Measurements from ENCODE around the gene GALNT11. TPM values are rescaled to one million over a fixed set of nuclear protein-coding genes. Genes with fewer than 3 reads are reported as not detected.

The GALNT11 gene
- total RNA-seq, 1 donor from 2014 or later, result 37.1 TPM

DNA sequence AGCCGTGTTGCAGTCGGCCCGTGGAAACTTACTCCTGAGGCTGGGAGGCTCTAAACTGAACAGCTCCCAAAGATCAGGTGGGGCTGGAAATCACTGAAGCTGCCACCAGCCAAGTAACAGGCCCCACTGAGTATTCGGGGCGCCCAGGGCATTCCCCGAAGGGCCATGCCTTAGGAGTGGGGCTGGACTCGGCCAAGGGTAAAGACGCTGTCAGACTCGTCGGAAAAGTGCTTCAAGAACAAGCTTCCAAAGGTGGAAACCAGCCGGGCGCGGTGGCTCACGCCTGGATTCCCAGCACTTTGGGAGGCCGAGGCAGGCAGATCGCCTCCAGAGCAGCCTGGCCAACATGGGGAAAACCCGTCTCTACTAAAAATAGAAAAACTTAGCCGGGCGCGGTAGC is 102.8 kb downstream of the GALNT11 start:
- peaks cover 9% of the 10 kb centered on the region for H3K4me1 Mint-ChIP-seq (ENCODE audit: low read depth)
- no peak overlapping the region for H3K4me3 Mint-ChIP-seq (ENCODE audit: unreplicated experiment)
- H3K27ac Mint-ChIP-seq (ENCODE audit: unreplicated experiment), result no peak overlapping the region
- no peaks in the 10 kb centered on the region for H3K27me3 Mint-ChIP-seq (ENCODE audit: low read depth)
- DNase-seq (ENCODE audit: low spot score), result no peak
- peaks cover 13% of the 10 kb centered on the region for H3K9me3 Mint-ChIP-seq (ENCODE audit: low read depth)
- TF ChIP-seq, protein P1, sequence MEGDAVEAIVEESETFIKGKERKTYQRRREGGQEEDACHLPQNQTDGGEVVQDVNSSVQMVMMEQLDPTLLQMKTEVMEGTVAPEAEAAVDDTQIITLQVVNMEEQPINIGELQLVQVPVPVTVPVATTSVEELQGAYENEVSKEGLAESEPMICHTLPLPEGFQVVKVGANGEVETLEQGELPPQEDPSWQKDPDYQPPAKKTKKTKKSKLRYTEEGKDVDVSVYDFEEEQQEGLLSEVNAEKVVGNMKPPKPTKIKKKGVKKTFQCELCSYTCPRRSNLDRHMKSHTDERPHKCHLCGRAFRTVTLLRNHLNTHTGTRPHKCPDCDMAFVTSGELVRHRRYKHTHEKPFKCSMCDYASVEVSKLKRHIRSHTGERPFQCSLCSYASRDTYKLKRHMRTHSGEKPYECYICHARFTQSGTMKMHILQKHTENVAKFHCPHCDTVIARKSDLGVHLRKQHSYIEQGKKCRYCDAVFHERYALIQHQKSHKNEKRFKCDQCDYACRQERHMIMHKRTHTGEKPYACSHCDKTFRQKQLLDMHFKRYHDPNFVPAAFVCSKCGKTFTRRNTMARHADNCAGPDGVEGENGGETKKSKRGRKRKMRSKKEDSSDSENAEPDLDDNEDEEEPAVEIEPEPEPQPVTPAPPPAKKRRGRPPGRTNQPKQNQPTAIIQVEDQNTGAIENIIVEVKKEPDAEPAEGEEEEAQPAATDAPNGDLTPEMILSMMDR (IDR thresholded peaks at IDR 0.05), result no peak
- peaks cover 48% of the 10 kb centered on the region for H3K36me3 Mint-ChIP-seq (ENCODE audit: low read depth)

DNA sequence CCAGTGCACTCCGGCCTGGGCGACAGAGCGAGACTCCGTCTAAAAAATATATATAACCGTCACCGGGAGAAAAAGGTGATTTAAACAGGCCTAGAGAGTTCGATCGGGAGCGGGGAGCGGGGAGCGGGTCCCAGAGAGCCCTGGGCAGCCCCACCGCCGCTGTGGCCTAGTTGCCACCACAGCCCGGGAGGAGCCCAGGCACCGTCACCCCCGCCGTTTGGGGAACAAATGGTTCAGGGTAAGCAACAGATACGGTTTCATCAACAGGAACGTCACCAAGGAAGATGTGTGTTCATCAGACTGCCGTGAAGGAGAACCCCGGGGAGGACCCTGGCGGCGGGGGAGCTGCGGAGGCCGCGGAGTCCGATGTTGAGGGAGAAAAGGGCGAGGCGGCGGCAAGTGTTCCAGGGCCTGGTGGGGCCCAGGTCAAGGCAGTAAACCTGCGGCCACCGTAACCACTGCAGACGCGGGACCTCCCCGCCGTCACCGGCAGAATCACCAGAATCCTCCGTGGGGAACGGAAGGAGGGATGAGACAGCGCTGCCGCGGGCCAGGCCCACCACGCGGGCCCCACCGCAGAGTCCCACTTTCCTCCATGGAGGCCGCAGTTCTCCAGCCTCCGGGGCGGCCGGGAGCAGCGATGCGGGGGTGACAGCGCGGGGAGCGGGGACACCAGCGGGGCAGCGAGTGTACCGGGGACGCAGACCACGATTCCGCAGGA is 103.4 kb downstream of the GALNT11 start:
- no peak for DNase-seq (ENCODE audit: low spot score)
- Mint-ChIP-seq H3K9me3 (ENCODE audit: low read depth) (peaks cover 13% of the 10 kb centered on the region), H3K27ac (ENCODE audit: unreplicated experiment) (no peak overlapping the region), H3K36me3 (ENCODE audit: low read depth) (peaks cover 47% of the 10 kb centered on the region), H3K4me1 (ENCODE audit: low read depth) (peaks cover 7% of the 10 kb centered on the region), H3K27me3 (ENCODE audit: low read depth) (no peaks in the 10 kb centered on the region), H3K4me3 (ENCODE audit: unreplicated experiment) (no peak overlapping the region)
- TF ChIP-seq, protein P1 (IDR thresholded peaks at IDR 0.05), result no peak

DNA sequence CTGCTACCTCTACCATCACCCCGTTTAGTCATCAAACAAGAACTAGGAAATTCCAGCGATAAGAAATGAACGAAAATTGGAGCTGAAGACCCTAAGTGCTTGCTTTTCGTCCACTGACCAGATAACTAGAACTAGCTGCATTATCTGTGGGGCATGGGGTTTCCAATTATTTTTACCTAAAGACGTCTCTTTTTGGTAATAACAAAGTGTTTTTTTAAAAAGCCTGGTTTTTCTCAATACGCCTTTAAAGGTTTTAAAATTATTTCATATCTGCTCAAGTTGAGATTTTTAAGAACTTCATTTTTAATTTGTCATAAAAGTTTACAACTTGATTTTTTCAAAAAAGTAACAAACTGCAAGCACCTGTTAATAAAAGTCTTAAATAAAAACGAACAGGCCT is 104.2 kb downstream of the GALNT11 start:
- H3K36me3 Mint-ChIP-seq (ENCODE audit: low read depth), result peaks cover 39% of the 10 kb centered on the region
- H3K4me1 Mint-ChIP-seq (ENCODE audit: low read depth), result peaks cover 7% of the 10 kb centered on the region
- DNase-seq (ENCODE audit: low spot score), result no peak
- TF ChIP-seq, protein P1 (IDR thresholded peaks at IDR 0.05), result no peak
- no peak overlapping the region for H3K4me3 Mint-ChIP-seq (ENCODE audit: unreplicated experiment)
- H3K27ac Mint-ChIP-seq (ENCODE audit: unreplicated experiment), result no peak overlapping the region
- no peaks in the 10 kb centered on the region for H3K27me3 Mint-ChIP-seq (ENCODE audit: low read depth)
- peaks cover 6% of the 10 kb centered on the region for H3K9me3 Mint-ChIP-seq (ENCODE audit: low read depth)

DNA sequence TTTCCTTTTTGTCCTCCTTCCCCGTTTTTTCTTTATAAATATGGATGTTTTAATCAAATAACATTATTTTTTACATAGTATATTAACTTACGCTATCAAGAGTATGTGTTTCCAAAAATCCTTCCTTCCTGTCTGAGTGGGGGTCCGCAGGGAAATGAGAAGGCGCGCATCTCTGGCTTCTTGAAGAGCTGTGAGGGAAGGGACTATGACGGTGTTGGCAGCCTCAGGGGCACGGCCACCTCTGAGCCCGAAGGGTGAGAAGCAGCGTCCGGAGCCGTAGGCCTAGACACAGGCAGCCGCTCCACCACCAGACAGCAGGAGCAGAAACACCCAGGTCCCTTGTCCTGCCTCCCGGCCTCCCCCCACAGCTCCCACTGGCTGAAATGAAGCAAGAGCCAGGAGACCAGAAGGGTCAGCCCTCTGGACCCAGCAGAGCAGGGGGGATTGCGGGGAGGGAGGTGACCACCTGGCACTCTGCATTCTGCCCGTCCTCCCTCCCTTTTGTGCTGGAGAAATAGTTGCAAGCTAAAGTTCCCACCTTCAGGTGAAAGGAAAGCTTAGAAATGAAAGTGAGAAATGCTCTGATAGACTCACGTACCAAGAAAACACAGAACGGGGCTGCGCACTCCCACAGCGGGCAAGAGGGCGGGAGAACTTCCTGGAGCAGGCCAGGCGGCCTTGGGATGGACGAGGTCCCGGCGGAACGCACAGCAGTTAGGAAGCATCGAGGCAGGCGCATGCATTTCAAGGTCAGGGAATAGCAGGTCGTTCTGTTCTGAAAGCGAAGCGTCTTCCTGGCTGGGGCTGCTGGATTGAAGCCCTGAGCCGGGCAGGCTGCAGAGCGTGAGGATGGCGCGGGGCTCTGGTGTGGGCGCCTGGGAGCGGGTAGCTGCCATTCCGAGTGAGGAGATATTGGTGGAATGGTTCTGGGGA is 105.5 kb downstream of the GALNT11 start:
- TF ChIP-seq, protein P1 (IDR thresholded peaks at IDR 0.05), result no peak
- peaks cover 2% of the 10 kb centered on the region for H3K9me3 Mint-ChIP-seq (ENCODE audit: low read depth)
- no peaks in the 10 kb centered on the region for H3K27me3 Mint-ChIP-seq (ENCODE audit: low read depth)
- H3K4me1 Mint-ChIP-seq (ENCODE audit: low read depth), result peaks cover 17% of the 10 kb centered on the region
- DNase-seq (ENCODE audit: low spot score), result no peak
- H3K36me3 Mint-ChIP-seq (ENCODE audit: low read depth), result peaks cover 29% of the 10 kb centered on the region
- no peak overlapping the region for H3K4me3 Mint-ChIP-seq (ENCODE audit: unreplicated experiment)
- no peak overlapping the region for H3K27ac Mint-ChIP-seq (ENCODE audit: unreplicated experiment)

DNA sequence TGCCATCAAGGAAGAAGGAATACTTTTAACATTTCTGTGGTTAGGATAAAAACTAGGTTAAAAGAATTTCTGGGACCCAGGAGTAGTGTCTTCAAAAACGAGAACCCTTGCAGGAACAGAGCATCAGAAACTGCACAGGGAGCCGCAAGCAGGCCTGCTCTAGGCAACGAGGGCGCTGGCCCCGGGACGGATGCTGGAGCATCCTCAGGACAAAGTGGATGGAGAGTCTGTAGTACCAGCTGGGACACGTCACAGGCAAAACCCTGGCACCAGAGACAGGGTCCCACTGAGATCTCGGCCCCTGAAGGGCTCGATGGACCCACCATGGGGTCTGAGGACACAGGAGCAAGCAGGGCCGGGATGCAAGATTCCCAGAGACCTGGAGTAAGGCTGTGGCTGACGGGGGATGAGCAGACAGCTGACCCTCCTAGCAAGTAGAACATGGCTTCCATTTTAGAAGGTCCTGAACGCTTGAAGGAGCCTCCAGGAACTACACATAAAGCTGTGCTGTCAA is 106.6 kb downstream of the GALNT11 start:
- DNase-seq (ENCODE audit: low spot score), result no peak
- Mint-ChIP-seq H3K27ac (ENCODE audit: unreplicated experiment) (no peak overlapping the region), H3K4me3 (ENCODE audit: unreplicated experiment) (no peak overlapping the region), H3K27me3 (ENCODE audit: low read depth) (no peaks in the 10 kb centered on the region), H3K9me3 (ENCODE audit: low read depth) (peaks cover under 1% of the 10 kb centered on the region), H3K4me1 (ENCODE audit: low read depth) (peaks cover 28% of the 10 kb centered on the region), H3K36me3 (ENCODE audit: low read depth) (peaks cover 24% of the 10 kb centered on the region)
- TF ChIP-seq, protein P1 (IDR thresholded peaks at IDR 0.05), result no peak
